Measurements from ENCODE around the gene CATSPERZ.

The CATSPERZ gene

GRCh38 chr11:64263947-64264317 is 36.2 kb upstream of the CATSPERZ start:
- no peak for DNase-seq (ENCODE audit: low read depth in 2 of 2)

- DNase-seq (ENCODE audit: low read depth in 2 of 2) = no peak
These were observed 35.7 kb upstream of the CATSPERZ start for GRCh38 chr11:64264371-64264852.

- DNase-seq (ENCODE audit: low read depth in 2 of 2) = no peak
These were observed 34.7 kb upstream of the CATSPERZ start for GRCh38 chr11:64265176-64266160.

- DNase-seq (ENCODE audit: low read depth in 2 of 2) = no peak
These were observed 33.8 kb upstream of the CATSPERZ start for GRCh38 chr11:64266339-64266738.

GRCh38 chr11:64267207-64267945 is 32.8 kb upstream of the CATSPERZ start:
- no peak for DNase-seq (ENCODE audit: low read depth in 2 of 2)

GRCh38 chr11:64268025-64268892 is 31.9 kb upstream of the CATSPERZ start:
- DNase-seq (ENCODE audit: low read depth in 2 of 2) = no peak

- DNase-seq (ENCODE audit: low read depth in 2 of 2) = peak in 1 of 2 donors; percentile 57
These were observed 31.1 kb upstream of the CATSPERZ start for GRCh38 chr11:64268893-64269539.

- DNase-seq (ENCODE audit: low read depth in 2 of 2) = peak; percentile 96 to 98
These were observed 30.5 kb upstream of the CATSPERZ start for GRCh38 chr11:64269540-64270220.

GRCh38 chr11:64275031-64275800 is 24.9 kb upstream of the CATSPERZ start:
- DNase-seq (ENCODE audit: low read depth in 2 of 2) = no peak

- DNase-seq (ENCODE audit: low read depth in 2 of 2) = no peak
These were observed 24.3 kb upstream of the CATSPERZ start for GRCh38 chr11:64275841-64276240.

GRCh38 chr11:64276653-64277431 is 23.3 kb upstream of the CATSPERZ start:
- DNase-seq (ENCODE audit: low read depth in 2 of 2) = no peak

GRCh38 chr11:64278576-64279190 is 21.5 kb upstream of the CATSPERZ start:
- DNase-seq (ENCODE audit: low read depth in 2 of 2) = no peak

- DNase-seq (ENCODE audit: low read depth in 2 of 2) = no peak
These were observed 18.0 kb upstream of the CATSPERZ start for GRCh38 chr11:64281957-64282770.

GRCh38 chr11:64283092-64283491 is 17.1 kb upstream of the CATSPERZ start:
- no peak for DNase-seq (ENCODE audit: low read depth in 2 of 2)

- DNase-seq (ENCODE audit: low read depth in 2 of 2) = peak; percentile 88 to 90
These were observed 15.9 kb upstream of the CATSPERZ start, which contains the start of gene BAD for GRCh38 chr11:64284048-64284961. Gene BAD (minus strand): TSS chr11:64284665. CDS start chr11:64284368, 297 bp downstream.

Data from stimulated activated CD8-positive, alpha-beta memory T cell treated with anti-CD3 and anti-CD28 coated beads, Interleukin-15, amount 100 ng/mL, for 48 hours (primary cell).